GM12865 (cell line): ENCODE data around the gene ZNF474.

Experiments used
- DNase-seq: peaks from one replicate; pipeline ENCODE4 v3.0.0; 2010; ENCODE audit warnings: low read depth
- H3K4me3 ChIP-seq: 2 replicates; pipeline ENCODE4 v1.5.1; 2011; ENCODE audit warnings: mild to moderate bottlenecking, low read depth, low read length, control low read depth
- CTCF ChIP-seq: IDR thresholded peaks from 2 replicates; pipeline ENCODE4 v1.5.1; 2011; ENCODE audit warnings: low read length, control low read depth, low read depth, inconsistent platforms; ENCODE audit not compliant: insufficient read depth; ENCODE audit errors: missing control alignments

The ZNF474 gene

GRCh38 chr5:122129306-122129705 lies at the start of gene ZNF474:
Gene ZNF474, plus strand, starts transcription at chr5:122129546. Its CDS starts 22,445 bp downstream, at chr5:122151991.
- H3K4me3 ChIP-seq: no peak within 1 kb of the TSS
- TF ChIP-seq CTCF: no peak
- no peak for DNase-seq

GRCh38 chr5:122081541-122081940 lies 47.8 kb upstream of the ZNF474 start:
- no peak for DNase-seq
- no peak overlapping the region for H3K4me3 ChIP-seq
- TF ChIP-seq CTCF: no peak

- H3K4me3 ChIP-seq: no peak overlapping the region
- TF ChIP-seq CTCF: no peak
- DNase-seq: no peak
These were observed 45.8 kb upstream of the ZNF474 start for GRCh38 chr5:122083535-122083934.

GRCh38 chr5:122085041-122085440 lies 44.3 kb upstream of the ZNF474 start:
- TF ChIP-seq CTCF: no peak
- H3K4me3 ChIP-seq: no peak overlapping the region
- DNase-seq: no peak

- DNase-seq: no peak
- H3K4me3 ChIP-seq: no peak overlapping the region
- no peak for TF ChIP-seq CTCF
These were observed 40.0 kb upstream of the ZNF474 start for GRCh38 chr5:122089096-122090013.

- TF ChIP-seq CTCF: peak; percentile 10
- H3K4me3 ChIP-seq: no peak overlapping the region
- no peak for DNase-seq
These were observed 37.3 kb upstream of the ZNF474 start for GRCh38 chr5:122091936-122092600.
